Neural progenitor cell (in vitro differentiated cells): ENCODE measurements around the gene UCMA.

Experiments used
- EZH2 ChIP-seq: fragments of 200-600 bp; sonication (generic); IDR thresholded peaks from 2 replicates; pipeline ENCODE4 v1.6.1; 2017; ENCODE audit warnings: antibody characterized with exemption, mild to moderate bottlenecking, moderate library complexity
- EZH2phosphoT487 ChIP-seq: fragments of 200-600 bp; sonication (generic); IDR thresholded peaks from 2 replicates; pipeline ENCODE4 v1.6.1; 2017; ENCODE audit warnings: antibody characterized with exemption
- TF ChIP-seq, protein P1 (sequence below): fragments of 200-600 bp; sonication (generic); IDR thresholded peaks from 2 replicates; pipeline ENCODE4 v1.5.1; 2017; ENCODE audit warnings: antibody characterized with exemption, mild to moderate bottlenecking

DNA sequence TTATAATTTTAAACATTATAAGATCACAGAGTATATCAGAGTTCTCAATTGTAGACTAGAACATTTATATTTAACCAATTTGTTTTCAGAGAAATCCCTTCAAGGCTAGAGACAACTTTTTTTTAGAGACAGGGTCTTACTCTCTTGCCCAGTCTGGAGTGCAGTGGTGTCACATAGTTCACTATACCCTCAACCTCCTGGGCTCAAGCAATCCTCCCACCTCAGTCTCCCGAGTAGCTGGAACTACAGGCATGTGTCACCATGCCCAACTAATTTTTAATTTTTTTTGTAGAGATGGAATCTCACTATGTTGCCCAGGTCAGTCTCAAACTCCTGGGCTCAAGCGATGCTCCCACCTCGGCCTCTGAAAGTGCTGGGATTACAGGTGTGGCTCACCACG lies 15.3 kb downstream of the UCMA start:
- no peak for TF ChIP-seq EZH2
- TF ChIP-seq, protein P1, sequence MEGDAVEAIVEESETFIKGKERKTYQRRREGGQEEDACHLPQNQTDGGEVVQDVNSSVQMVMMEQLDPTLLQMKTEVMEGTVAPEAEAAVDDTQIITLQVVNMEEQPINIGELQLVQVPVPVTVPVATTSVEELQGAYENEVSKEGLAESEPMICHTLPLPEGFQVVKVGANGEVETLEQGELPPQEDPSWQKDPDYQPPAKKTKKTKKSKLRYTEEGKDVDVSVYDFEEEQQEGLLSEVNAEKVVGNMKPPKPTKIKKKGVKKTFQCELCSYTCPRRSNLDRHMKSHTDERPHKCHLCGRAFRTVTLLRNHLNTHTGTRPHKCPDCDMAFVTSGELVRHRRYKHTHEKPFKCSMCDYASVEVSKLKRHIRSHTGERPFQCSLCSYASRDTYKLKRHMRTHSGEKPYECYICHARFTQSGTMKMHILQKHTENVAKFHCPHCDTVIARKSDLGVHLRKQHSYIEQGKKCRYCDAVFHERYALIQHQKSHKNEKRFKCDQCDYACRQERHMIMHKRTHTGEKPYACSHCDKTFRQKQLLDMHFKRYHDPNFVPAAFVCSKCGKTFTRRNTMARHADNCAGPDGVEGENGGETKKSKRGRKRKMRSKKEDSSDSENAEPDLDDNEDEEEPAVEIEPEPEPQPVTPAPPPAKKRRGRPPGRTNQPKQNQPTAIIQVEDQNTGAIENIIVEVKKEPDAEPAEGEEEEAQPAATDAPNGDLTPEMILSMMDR, result no peak
- TF ChIP-seq EZH2phosphoT487, result no peak
